HCT116 (cell line): ENCODE data around the gene FGFR4.

Source experiments
- CEBPB ChIP-seq: IDR thresholded peaks from 2 replicates; pipeline ENCODE4 v1.6.1; 2012; ENCODE audit warnings: low read depth
- EGR1 ChIP-seq: IDR thresholded peaks from 2 replicates; pipeline ENCODE4 v1.6.1; 2012; ENCODE audit warnings: low read depth
- EZH2 ChIP-seq: fragments of 200-600 bp; sonication (generic); IDR thresholded peaks from 2 replicates; pipeline ENCODE4 v1.6.1; 2017; ENCODE audit warnings: antibody characterized with exemption, mixed run types
- POLR2A ChIP-seq: IDR thresholded peaks from 2 replicates; pipeline ENCODE4 v1.7.0; 2011; ENCODE audit warnings: borderline replicate concordance; ENCODE audit not compliant: insufficient read depth, insufficient read length; ENCODE audit errors: extremely low read depth
- SP1 ChIP-seq: IDR thresholded peaks from 2 replicates; pipeline ENCODE4 v1.6.1; 2012; ENCODE audit warnings: low read depth
- SRF ChIP-seq: IDR thresholded peaks from 2 replicates; pipeline ENCODE4 v1.6.1; 2012; ENCODE audit warnings: low read depth
- ZNF274 ChIP-seq: fragments of 200-500 bp; sonication (Bioruptor generic); IDR thresholded peaks from 2 replicates; pipeline ENCODE4 v1.6.1; 2014; ENCODE audit warnings: mild to moderate bottlenecking, low read depth, low read length, inconsistent platforms
- TF ChIP-seq, protein P1 (sequence below), 3 experiments: fragments of 200-600 bp in 1 of 3; sonication (generic) in 1 of 3; IDR thresholded peaks in 2 of 3; conservative IDR thresholded peaks in 1 of 3; 2 replicates each; pipeline ENCODE4 v1.5.1; 2012 to 2017; ENCODE audit warnings: low read depth in 2 of 3, low read length in 2 of 3, antibody characterized with exemption in 1 of 3, borderline replicate concordance in 1 of 3, control low read depth in 1 of 3, mild to moderate bottlenecking in 1 of 3, mixed read lengths in 1 of 3, mixed run types in 1 of 3, moderate library complexity in 1 of 3; ENCODE audit not compliant: insufficient read depth in 1 of 3

DNA sequence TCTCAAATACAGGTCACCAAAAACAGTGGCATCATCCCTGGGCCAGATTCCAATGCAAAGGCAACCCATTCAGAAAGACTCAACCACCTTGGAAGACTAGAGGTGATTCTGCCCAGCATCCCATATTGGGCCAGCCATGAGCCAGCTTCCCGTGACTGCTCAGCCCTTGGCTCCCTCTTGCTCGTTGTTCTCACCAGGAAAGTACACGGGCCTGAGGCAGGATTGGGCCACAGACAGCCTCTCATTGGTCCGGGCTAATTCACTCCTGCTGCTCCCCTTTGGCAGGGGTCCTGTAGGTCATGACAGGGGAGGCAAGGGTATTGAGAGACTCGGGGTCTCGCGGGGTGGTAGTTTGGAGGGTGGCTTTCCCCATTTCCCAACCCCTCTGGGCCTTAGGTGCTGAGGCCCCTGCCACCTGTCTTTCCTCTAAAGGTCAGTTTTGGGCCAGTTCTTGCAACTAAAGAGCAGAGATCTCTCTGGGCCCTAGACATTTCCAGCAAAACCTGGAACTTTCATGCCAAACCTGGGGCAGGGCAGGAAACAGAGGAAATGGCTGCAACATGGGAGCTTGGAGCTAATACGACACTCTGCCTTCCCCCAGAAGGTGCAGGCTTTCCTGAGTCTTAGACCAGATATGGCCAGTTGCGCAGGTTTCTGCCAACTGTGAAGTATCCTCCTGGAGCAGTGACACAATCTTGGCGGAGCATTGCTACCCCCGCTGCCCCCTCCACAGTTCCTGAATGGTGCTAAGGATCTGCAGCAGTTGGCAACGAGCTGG lies 22.0 kb upstream of the FGFR4 start:
- TF ChIP-seq ZNF274 (no peak), EGR1 (no peak), SP1 (no peak), CEBPB (no peak), POLR2A (no peak), SRF (no peak), EZH2 (no peak)
- TF ChIP-seq, protein P1, sequence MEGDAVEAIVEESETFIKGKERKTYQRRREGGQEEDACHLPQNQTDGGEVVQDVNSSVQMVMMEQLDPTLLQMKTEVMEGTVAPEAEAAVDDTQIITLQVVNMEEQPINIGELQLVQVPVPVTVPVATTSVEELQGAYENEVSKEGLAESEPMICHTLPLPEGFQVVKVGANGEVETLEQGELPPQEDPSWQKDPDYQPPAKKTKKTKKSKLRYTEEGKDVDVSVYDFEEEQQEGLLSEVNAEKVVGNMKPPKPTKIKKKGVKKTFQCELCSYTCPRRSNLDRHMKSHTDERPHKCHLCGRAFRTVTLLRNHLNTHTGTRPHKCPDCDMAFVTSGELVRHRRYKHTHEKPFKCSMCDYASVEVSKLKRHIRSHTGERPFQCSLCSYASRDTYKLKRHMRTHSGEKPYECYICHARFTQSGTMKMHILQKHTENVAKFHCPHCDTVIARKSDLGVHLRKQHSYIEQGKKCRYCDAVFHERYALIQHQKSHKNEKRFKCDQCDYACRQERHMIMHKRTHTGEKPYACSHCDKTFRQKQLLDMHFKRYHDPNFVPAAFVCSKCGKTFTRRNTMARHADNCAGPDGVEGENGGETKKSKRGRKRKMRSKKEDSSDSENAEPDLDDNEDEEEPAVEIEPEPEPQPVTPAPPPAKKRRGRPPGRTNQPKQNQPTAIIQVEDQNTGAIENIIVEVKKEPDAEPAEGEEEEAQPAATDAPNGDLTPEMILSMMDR (IDR thresholded peaks at IDR 0.05 in 2 of 3, conservative IDR thresholded peaks at IDR 0.05 in 1 of 3; ENCODE audit: borderline replicate concordance in 1 of 3, insufficient read depth in 1 of 3, low read depth in 2 of 3, low read length in 2 of 3), result no peak
